ENCODE measurements around the gene PHF2. TPM values are rescaled to one million over a fixed set of nuclear protein-coding genes. Genes with fewer than 3 reads are reported as not detected.

Gene PHF2
- total RNA-seq (2014; rRNA removed; shearing (Covaris generic)): 8.9 and 11.8 TPM in 2 replicates
- 4.3 and 5.0 TPM in 2 replicates for polyA plus RNA-seq (2016; fragmentation: Nextera tagmentation; extraction: Ambion mirVana)
- long read RNA-seq: 0 reads

DNA sequence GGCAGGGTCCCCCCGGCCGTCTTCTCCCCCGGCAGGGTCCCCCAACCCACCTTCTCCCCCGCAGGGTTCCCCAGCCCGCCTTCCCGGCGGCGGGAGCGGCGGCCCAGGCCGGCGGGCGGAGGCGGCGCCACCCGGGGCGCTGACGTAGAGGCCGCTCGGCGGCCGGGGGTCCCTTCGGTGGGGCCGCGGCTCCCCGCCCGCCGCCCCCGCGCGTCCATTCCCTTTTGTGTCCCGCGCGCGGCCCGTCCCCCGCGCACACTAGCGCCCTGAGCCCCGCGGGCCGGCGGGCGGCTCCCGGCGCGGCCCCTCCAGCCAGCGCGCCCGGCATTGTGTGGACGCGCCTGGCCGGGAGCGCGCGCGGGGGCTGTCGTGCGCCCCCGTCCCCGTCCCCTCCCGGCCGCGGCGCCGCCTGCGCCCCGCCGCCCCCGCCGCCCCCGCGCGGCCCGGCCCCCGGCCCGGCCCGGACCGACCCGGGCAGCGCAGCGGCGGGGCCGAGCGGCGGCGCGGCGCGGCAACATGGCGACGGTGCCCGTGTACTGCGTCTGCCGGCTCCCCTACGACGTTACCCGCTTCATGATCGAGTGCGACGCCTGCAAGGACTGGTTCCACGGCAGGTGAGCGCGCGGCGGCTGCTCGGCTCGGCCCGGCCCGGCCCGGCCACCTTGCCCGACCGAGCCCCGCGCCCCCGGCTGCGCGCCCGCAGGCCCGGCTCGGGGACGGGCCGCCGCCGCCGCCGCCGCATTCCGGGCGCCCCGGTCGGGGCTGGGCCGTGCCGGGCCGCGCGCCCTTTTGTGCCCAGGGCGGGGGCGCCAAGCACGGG, at the start of gene PHF2:
TSS of gene PHF2 (plus strand) at position 327 of the 820 bp plus-strand sequence. CDS start at position 517, 190 bp downstream.
- Histone ChIP-seq H3K9me2 (ENCODE audit: insufficient read depth) (no peaks in the 10 kb centered on the region), H4K20me1 (replicated peaks; ENCODE audit: insufficient read depth) (peaks cover 12% of the 10 kb centered on the region; the same call in 1 of the 2 replicates), H3K27me3 (ENCODE audit: insufficient read depth) (peaks cover 23% of the 10 kb centered on the region; the same call in 1 of the 2 replicates), H3K27ac (ENCODE audit: low read depth) (no peak within 1 kb of the TSS), H3K4me2 (peak within 1 kb of the TSS; percentile 99), H3F3A (replicated peaks; ENCODE audit: low read depth) (peaks cover 6% of the 10 kb centered on the region; the same call in 1 of the 2 replicates), H3K4me1 (ENCODE audit: insufficient read depth) (peaks cover 24% of the 10 kb centered on the region), H3K4me3 (peak within 1 kb of the TSS; percentile 83), H2AFZ (peak within 1 kb of the TSS; percentile 90), H3K36me3 (ENCODE audit: insufficient read depth) (no peaks in the 10 kb centered on the region), H3K79me2 (replicated peaks; ENCODE audit: insufficient read depth) (peaks cover 25% of the 10 kb centered on the region)
- Mint-ChIP-seq H3K9me3 (0 out of 3 replicates have a peak, but pooled peaks cover 2% of the 10 kb centered on the region), H3K27ac (no peak within 1 kb of the TSS), H3K4me1 (peaks cover 41% of the 10 kb centered on the region), H3K36me3 (ENCODE audit: low read depth) (0 out of 3 replicates have a peak, but pooled peaks cover 3% of the 10 kb centered on the region), H3K4me3 (peak within 1 kb of the TSS; percentile 88), H3K27me3 (ENCODE audit: insufficient read depth, low read depth, poor library complexity) (peaks cover 28% of the 10 kb centered on the region)
- ATAC-seq (peak; percentile 6; the same call in 2 of the 3 replicates), DNase-seq (ENCODE audit: low spot score) (peak; percentile 43)
- TF ChIP-seq EZH2phosphoT487 (IDR thresholded peaks at IDR 0.05; ENCODE audit: unreplicated experiment) (no peak), CREB1 (CRISPR knock-in tag; IDR thresholded peaks at IDR 0.05; ENCODE audit: low read depth) (no peak), STAT1 (IDR thresholded peaks at IDR 0.05; ENCODE audit: unreplicated experiment) (no peak), JUNB (IDR thresholded peaks at IDR 0.05; ENCODE audit: unreplicated experiment) (no peak)
- TF ChIP-seq, protein P1, sequence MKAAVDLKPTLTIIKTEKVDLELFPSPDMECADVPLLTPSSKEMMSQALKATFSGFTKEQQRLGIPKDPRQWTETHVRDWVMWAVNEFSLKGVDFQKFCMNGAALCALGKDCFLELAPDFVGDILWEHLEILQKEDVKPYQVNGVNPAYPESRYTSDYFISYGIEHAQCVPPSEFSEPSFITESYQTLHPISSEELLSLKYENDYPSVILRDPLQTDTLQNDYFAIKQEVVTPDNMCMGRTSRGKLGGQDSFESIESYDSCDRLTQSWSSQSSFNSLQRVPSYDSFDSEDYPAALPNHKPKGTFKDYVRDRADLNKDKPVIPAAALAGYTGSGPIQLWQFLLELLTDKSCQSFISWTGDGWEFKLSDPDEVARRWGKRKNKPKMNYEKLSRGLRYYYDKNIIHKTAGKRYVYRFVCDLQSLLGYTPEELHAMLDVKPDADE (IDR thresholded peaks at IDR 0.05): no peak
- TF ChIP-seq, protein P2, sequence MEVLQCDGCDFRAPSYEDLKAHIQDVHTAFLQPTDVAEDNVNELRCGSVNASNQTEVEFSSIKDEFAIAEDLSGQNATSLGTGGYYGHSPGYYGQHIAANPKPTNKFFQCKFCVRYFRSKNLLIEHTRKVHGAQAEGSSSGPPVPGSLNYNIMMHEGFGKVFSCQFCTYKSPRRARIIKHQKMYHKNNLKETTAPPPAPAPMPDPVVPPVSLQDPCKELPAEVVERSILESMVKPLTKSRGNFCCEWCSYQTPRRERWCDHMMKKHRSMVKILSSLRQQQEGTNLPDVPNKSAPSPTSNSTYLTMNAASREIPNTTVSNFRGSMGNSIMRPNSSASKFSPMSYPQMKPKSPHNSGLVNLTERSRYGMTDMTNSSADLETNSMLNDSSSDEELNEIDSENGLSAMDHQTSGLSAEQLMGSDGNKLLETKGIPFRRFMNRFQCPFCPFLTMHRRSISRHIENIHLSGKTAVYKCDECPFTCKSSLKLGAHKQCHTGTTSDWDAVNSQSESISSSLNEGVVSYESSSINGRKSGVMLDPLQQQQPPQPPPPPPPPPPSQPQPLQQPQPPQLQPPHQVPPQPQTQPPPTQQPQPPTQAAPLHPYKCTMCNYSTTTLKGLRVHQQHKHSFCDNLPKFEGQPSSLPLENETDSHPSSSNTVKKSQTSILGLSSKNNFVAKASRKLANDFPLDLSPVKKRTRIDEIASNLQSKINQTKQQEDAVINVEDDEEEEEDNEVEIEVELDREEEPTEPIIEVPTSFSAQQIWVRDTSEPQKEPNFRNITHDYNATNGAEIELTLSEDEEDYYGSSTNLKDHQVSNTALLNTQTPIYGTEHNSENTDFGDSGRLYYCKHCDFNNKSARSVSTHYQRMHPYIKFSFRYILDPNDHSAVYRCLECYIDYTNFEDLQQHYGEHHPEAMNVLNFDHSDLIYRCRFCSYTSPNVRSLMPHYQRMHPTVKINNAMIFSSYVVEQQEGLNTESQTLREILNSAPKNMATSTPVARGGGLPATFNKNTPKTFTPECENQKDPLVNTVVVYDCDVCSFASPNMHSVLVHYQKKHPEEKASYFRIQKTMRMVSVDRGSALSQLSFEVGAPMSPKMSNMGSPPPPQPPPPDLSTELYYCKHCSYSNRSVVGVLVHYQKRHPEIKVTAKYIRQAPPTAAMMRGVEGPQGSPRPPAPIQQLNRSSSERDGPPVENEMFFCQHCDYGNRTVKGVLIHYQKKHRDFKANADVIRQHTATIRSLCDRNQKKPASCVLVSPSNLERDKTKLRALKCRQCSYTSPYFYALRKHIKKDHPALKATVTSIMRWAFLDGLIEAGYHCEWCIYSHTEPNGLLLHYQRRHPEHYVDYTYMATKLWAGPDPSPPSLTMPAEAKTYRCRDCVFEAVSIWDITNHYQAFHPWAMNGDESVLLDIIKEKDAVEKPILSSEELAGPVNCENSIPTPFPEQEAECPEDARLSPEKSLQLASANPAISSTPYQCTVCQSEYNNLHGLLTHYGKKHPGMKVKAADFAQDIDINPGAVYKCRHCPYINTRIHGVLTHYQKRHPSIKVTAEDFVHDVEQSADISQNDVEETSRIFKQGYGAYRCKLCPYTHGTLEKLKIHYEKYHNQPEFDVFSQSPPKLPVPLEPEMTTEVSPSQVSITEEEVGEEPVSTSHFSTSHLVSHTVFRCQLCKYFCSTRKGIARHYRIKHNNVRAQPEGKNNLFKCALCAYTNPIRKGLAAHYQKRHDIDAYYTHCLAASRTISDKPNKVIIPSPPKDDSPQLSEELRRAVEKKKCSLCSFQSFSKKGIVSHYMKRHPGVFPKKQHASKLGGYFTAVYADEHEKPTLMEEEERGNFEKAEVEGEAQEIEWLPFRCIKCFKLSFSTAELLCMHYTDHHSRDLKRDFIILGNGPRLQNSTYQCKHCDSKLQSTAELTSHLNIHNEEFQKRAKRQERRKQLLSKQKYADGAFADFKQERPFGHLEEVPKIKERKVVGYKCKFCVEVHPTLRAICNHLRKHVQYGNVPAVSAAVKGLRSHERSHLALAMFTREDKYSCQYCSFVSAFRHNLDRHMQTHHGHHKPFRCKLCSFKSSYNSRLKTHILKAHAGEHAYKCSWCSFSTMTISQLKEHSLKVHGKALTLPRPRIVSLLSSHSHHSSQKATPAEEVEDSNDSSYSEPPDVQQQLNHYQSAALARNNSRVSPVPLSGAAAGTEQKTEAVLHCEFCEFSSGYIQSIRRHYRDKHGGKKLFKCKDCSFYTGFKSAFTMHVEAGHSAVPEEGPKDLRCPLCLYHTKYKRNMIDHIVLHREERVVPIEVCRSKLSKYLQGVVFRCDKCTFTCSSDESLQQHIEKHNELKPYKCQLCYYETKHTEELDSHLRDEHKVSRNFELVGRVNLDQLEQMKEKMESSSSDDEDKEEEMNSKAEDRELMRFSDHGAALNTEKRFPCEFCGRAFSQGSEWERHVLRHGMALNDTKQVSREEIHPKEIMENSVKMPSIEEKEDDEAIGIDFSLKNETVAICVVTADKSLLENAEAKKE (CRISPR knock-in tag; IDR thresholded peaks at IDR 0.05): no peak
